ENCODE measurements around the gene NDRG3.
A peak's percentile ranks its signal among the peaks of the same experiment; 100 is the strongest.

The NDRG3 gene

GRCh38 chr20:36754656-36755222 is 8.8 kb upstream of the NDRG3 start:
- TF ChIP-seq CTCF (IDR thresholded peaks at IDR 0.05; ENCODE audit: control extremely low read depth, extremely low read depth, low read depth, missing control alignments), result peak; percentile 62
- ChIA-PET CTCF (interaction anchor here (0.7 to 4.0 kb wide), 34 partner anchors 8 to 599 kb away, joined by 3 to 40 read pairs (median 5); partner anchors contain the start of genes DSN1, NDRG3 and RAB5IF), POLR2A (interaction anchor here (0.5 to 0.6 kb wide), 2 partner anchors 11 to 251 kb away, joined by 3 to 5 read pairs; no protein-coding TSS in a partner anchor)
- DNase-seq (ENCODE audit: extremely low spot score), result peak; percentile 50

GRCh38 chr20:36752582-36752981 is 6.7 kb upstream of the NDRG3 start:
- no peak for TF ChIP-seq CTCF (IDR thresholded peaks at IDR 0.05; ENCODE audit: control extremely low read depth, extremely low read depth, low read depth, missing control alignments)
- ChIA-PET CTCF (interaction anchor here (1.6 kb wide), 1 partner anchor 111 kb away, joined by 4 read pairs; a partner anchor contains a TSS), POLR2A (no interaction called here)
- DNase-seq (ENCODE audit: extremely low spot score), result no peak

- POLR2A ChIA-PET, result interaction anchor here (1.0 kb wide), 1 partner anchor 28 kb away, joined by 3 read pairs; the partner anchor contains the start of gene DSN1
- peak; percentile 19 for TF ChIP-seq CTCF (IDR thresholded peaks at IDR 0.05; ENCODE audit: control extremely low read depth, extremely low read depth, low read depth, missing control alignments)
- no peak for DNase-seq (ENCODE audit: extremely low spot score)
Observed at GRCh38 chr20:36745234-36745926, 510 bp downstream of the NDRG3 start.

GRCh38 chr20:36744764-36745191 is 1.1 kb downstream of the NDRG3 start:
- TF ChIP-seq CTCF (IDR thresholded peaks at IDR 0.05; ENCODE audit: control extremely low read depth, extremely low read depth, low read depth, missing control alignments), result no peak
- ChIA-PET POLR2A (no interaction called here), CTCF (interaction anchor here (0.7 to 6.6 kb wide), 9 partner anchors 10 to 139 kb away, joined by 3 to 40 read pairs (median 4); partner anchors contain the start of gene DSN1)
- DNase-seq (ENCODE audit: extremely low spot score), result no peak

More at GRCh38 chr20:36745234-36745926, 510 bp downstream of the NDRG3 start:
- CTCF ChIA-PET, result interaction anchor here (0.7 to 6.6 kb wide), 10 partner anchors 11 to 141 kb away, joined by 3 to 40 read pairs (median 4); partner anchors contain the start of gene DSN1

GRCh38 chr20:36744243-36744642 is 1.6 kb downstream of the NDRG3 start:
- DNase-seq (ENCODE audit: extremely low spot score), result no peak
- CTCF ChIA-PET, result interaction anchor here (0.7 to 6.6 kb wide), 8 partner anchors 9 to 139 kb away, joined by 3 to 40 read pairs (median 4); partner anchors contain the start of gene DSN1
- POLR2A ChIA-PET, result interaction anchor here (0.7 kb wide), 1 partner anchor 140 kb away, joined by 5 read pairs; no protein-coding TSS in a partner anchor
- no peak for TF ChIP-seq CTCF (IDR thresholded peaks at IDR 0.05; ENCODE audit: control extremely low read depth, extremely low read depth, low read depth, missing control alignments)

GRCh38 chr20:36742558-36742957 is 3.3 kb downstream of the NDRG3 start:
- no peak for DNase-seq (ENCODE audit: extremely low spot score)
- TF ChIP-seq CTCF (IDR thresholded peaks at IDR 0.05; ENCODE audit: control extremely low read depth, extremely low read depth, low read depth, missing control alignments), result no peak
- ChIA-PET CTCF (interaction anchor here (6.6 kb wide), 1 partner anchor 14 kb away, joined by 40 read pairs; no protein-coding TSS in a partner anchor), POLR2A (no interaction called here)
